SK-N-SH (cell line): Measurements from ENCODE around the gene FN3K. TPM values are rescaled to one million over a fixed set of nuclear protein-coding genes. Genes with fewer than 3 reads are reported as not detected.

ENCODE experiments used
- CTCF ChIA-PET: fragments of 300-600, 350-600 bp; formaldehyde crosslinking; extraction: SDS; loops from one replicate; lab custom pipeline; 2021; lab: Yijun Ruan, JAX
- POLR2A ChIA-PET: fragments of 350-600 bp; sonication (Branson Sonifier 250); formaldehyde crosslinking; extraction: SDS; loops from one replicate; lab custom pipeline; 2020; ENCODE audit warnings: antibody characterized with exemption, inconsistent platforms; lab: Yijun Ruan, JAX
- DNase-seq: peaks from one replicate; pipeline ENCODE4 v3.0.0; 2012
- H2AFZ ChIP-seq: fragments of 200-600 bp; sonication (generic); 2 replicates; pipeline ENCODE4 v1.8.1; 2016; ENCODE audit warnings: antibody characterized with exemption, mild to moderate bottlenecking, low read depth
- H3F3A ChIP-seq: fragments of 200-600 bp; sonication (generic); replicated peaks from 2 replicates; pipeline ENCODE3; 2016; ENCODE audit warnings: antibody characterized with exemption, mild to moderate bottlenecking; ENCODE audit not compliant: insufficient read depth
- H3K27ac ChIP-seq, 2 experiments: fragments of 200-500 bp in 1 of 2; fragments of 200-600 bp in 1 of 2; sonication (Bioruptor generic) in 1 of 2; sonication (generic), shearing (Covaris generic) in 1 of 2; 2 replicates each; pipeline versions ENCODE4 v1.5.1 to v1.6.1; 2014 to 2016; ENCODE audit warnings: low read depth in 2 of 2, inconsistent platforms in 1 of 2, low read length in 1 of 2, mild to moderate bottlenecking in 1 of 2, mixed read lengths in 1 of 2
- H3K27me3 ChIP-seq: fragments of 200-600 bp; sonication (generic), shearing (Covaris generic); 2 replicates; pipeline ENCODE4 v1.6.1; 2016; ENCODE audit warnings: mixed run types; ENCODE audit not compliant: insufficient read depth
- H3K36me3 ChIP-seq, 2 experiments: fragments of 200-500 bp in 1 of 2; fragments of 200-600 bp in 1 of 2; sonication (Bioruptor generic) in 1 of 2; sonication (generic) in 1 of 2; replicated peaks in 1 of 2; 2 replicates each; pipeline versions ENCODE3 to v1.5.1; 2014 to 2016; ENCODE audit warnings: low read length in 1 of 2, mild to moderate bottlenecking in 1 of 2; ENCODE audit not compliant: insufficient read depth in 2 of 2, control insufficient read depth in 1 of 2
- H3K4me1 ChIP-seq, 2 experiments: fragments of 200-500 bp in 1 of 2; fragments of 200-600 bp in 1 of 2; sonication (Bioruptor generic) in 1 of 2; sonication (generic), shearing (Covaris generic) in 1 of 2; 2 replicates each; pipeline versions ENCODE4 v1.5.1 to v1.6.1; 2014 to 2016; ENCODE audit warnings: low read depth in 1 of 2, low read length in 1 of 2, mixed run types in 1 of 2; ENCODE audit not compliant: insufficient read depth in 2 of 2, control insufficient read depth in 1 of 2
- H3K4me2 ChIP-seq: fragments of 200-600 bp; sonication (generic), shearing (Covaris generic); 2 replicates; pipeline ENCODE4 v1.6.1; 2017; ENCODE audit warnings: mixed run types
- H3K4me3 ChIP-seq, 2 experiments: fragments of 200-500 bp in 1 of 2; fragments of 200-600 bp in 1 of 2; sonication (Bioruptor generic) in 1 of 2; sonication (generic), shearing (Covaris generic) in 1 of 2; 2 replicates each; pipeline versions ENCODE4 v1.5.1 to v1.8.1; 2014 to 2016; ENCODE audit warnings: low read depth in 2 of 2, inconsistent platforms in 1 of 2, low read length in 1 of 2, mild to moderate bottlenecking in 1 of 2, mixed read lengths in 1 of 2, moderate library complexity in 1 of 2
- H3K79me2 ChIP-seq: fragments of 200-600 bp; sonication (generic); 2 replicates; pipeline ENCODE4 v1.8.1; 2017; ENCODE audit warnings: mild to moderate bottlenecking; ENCODE audit not compliant: insufficient read depth
- H3K9ac ChIP-seq: fragments of 200-600 bp; sonication (generic); 2 replicates; pipeline ENCODE4 v1.6.1; 2017; ENCODE audit warnings: mixed run types
- H3K9me2 ChIP-seq: fragments of 200-600 bp; sonication (generic); 2 replicates; pipeline ENCODE4 v1.6.1; 2017; ENCODE audit warnings: mixed run types
- H3K9me3 ChIP-seq: fragments of 200-600 bp; sonication (generic); 2 replicates; pipeline ENCODE4 v1.6.1; 2017; ENCODE audit warnings: mixed run types, mild to moderate bottlenecking, moderate library complexity
- H4K20me1 ChIP-seq: fragments of 200-600 bp; sonication (generic); 2 replicates; pipeline ENCODE4 v1.6.1; 2017; ENCODE audit warnings: mild to moderate bottlenecking, mixed run types; ENCODE audit not compliant: insufficient read depth
- CHD2 ChIP-seq: fragments of 150-350 bp; IDR thresholded peaks from 2 replicates; pipeline ENCODE4 v1.6.1; 2018; ENCODE audit warnings: low read length; ENCODE audit not compliant: partially characterized antibody
- ELF1 ChIP-seq: IDR thresholded peaks from 2 replicates; pipeline ENCODE4 v1.4.0; 2012
- EZH2phosphoT487 ChIP-seq: fragments of 200-600 bp; sonication (generic); IDR thresholded peaks from 2 replicates; pipeline ENCODE4 v1.6.1; 2017; ENCODE audit warnings: low read depth, mixed run types, mild to moderate bottlenecking, antibody characterized with exemption, moderate library complexity, borderline replicate concordance
- FOSL2 ChIP-seq: IDR thresholded peaks from 2 replicates; pipeline ENCODE4 v1.4.0; 2012; ENCODE audit warnings: low read depth, mild to moderate bottlenecking, moderate library complexity, borderline replicate concordance
- GABPA ChIP-seq: IDR thresholded peaks from 2 replicates; pipeline ENCODE4 v1.4.0; 2012; ENCODE audit warnings: low read depth, mild to moderate bottlenecking
- JUND ChIP-seq: IDR thresholded peaks from 2 replicates; pipeline ENCODE4 v1.4.0; 2012
- NRF1 ChIP-seq: IDR thresholded peaks from 2 replicates; pipeline ENCODE4 v1.6.1; 2012; ENCODE audit warnings: low read depth, mild to moderate bottlenecking, low read length
- PBX3 ChIP-seq: IDR thresholded peaks from 2 replicates; pipeline ENCODE4; 2012
- RAD21 ChIP-seq: IDR thresholded peaks from 2 replicates; pipeline ENCODE4 v1.6.1; 2012; ENCODE audit warnings: mild to moderate bottlenecking, low read length
- RCOR1 ChIP-seq: fragments of 150-350 bp; IDR thresholded peaks from 2 replicates; pipeline ENCODE4 v1.6.1; 2017; ENCODE audit warnings: antibody characterized with exemption, low read length
- REST ChIP-seq: IDR thresholded peaks from 2 replicates; pipeline ENCODE4 v1.6.1; 2012; ENCODE audit warnings: mild to moderate bottlenecking, low read depth, low read length, moderate library complexity
- RFX5 ChIP-seq: IDR thresholded peaks from 2 replicates; pipeline ENCODE4 v1.6.1; 2012; ENCODE audit warnings: mild to moderate bottlenecking, improper control_type of control experiment, low read length
- SIN3A ChIP-seq: IDR thresholded peaks from 2 replicates; pipeline ENCODE4 v1.6.1; 2012; ENCODE audit warnings: low read depth, mild to moderate bottlenecking, low read length, moderate library complexity, borderline replicate concordance
- SMC3 ChIP-seq: IDR thresholded peaks from 2 replicates; pipeline ENCODE4 v1.6.1; 2012; ENCODE audit warnings: low read depth, low read length, improper control_type of control experiment
- TAF1 ChIP-seq: IDR thresholded peaks from 2 replicates; pipeline ENCODE4 v1.6.1; 2012; ENCODE audit warnings: low read depth, mild to moderate bottlenecking, low read length, moderate library complexity, borderline replicate concordance
- TCF12 ChIP-seq: IDR thresholded peaks from 2 replicates; pipeline ENCODE4 v1.4.0; 2012
- YY1 ChIP-seq: IDR thresholded peaks from 2 replicates; pipeline ENCODE4 v1.4.0; 2012; ENCODE audit warnings: low read depth, mild to moderate bottlenecking
- WGBS: methylation state at CpG from one replicate; pipeline ENCODE4 v1.1.6; 2017; ENCODE audit warnings: low lambda C conversion rate; 5-methylcytosine and 5-hydroxymethylcytosine counted together
- polyA plus RNA-seq, 3 experiments: library from polyadenylated mRNA; depleted of rRNA; stranded (reverse); fragments of >200 nt; gene quantifications; 2 replicates each; pipeline ENCODE4 v1.2.3, GENCODE V29; 2012

Gene FN3K
- polyA plus RNA-seq, 1 of the 3 experiments (the other 2 are of a cell fraction), result 9.9 TPM

GRCh38 chr17:82696916-82697807 is 38.3 kb upstream of the FN3K start:
- H3K4me2 ChIP-seq, result peak overlapping the region; percentile 97
- ChIA-PET CTCF (interaction anchor here (0.9 to 2.3 kb wide), 4 partner anchors 17 to 78 kb away, joined by 3 to 6 read pairs (median 4); no protein-coding TSS in a partner anchor), POLR2A (interaction anchor here (0.5 kb wide), 1 partner anchor 137 kb away, joined by 3 read pairs; no protein-coding TSS in a partner anchor)

More at GRCh38 chr17:82696916-82697807, 38.3 kb upstream of the FN3K start:
- H3F3A ChIP-seq, result no peaks in the 10 kb centered on the region
- no peak for TF ChIP-seq TAF1
- TF ChIP-seq YY1, result no peak
- no peak for TF ChIP-seq REST
- no peak for TF ChIP-seq PBX3
- TF ChIP-seq SIN3A, result no peak
- no peak for TF ChIP-seq NRF1
- TF ChIP-seq ELF1, result no peak
- no peak for TF ChIP-seq RAD21
- no peak for TF ChIP-seq SMC3
- TF ChIP-seq CHD2, result no peak
- no peak for TF ChIP-seq RCOR1
- TF ChIP-seq JUND, result no peak
- TF ChIP-seq GABPA, result no peak
- no peak for TF ChIP-seq RFX5
- TF ChIP-seq TCF12, result no peak
- TF ChIP-seq FOSL2, result no peak
- TF ChIP-seq EZH2phosphoT487, result no peak
- no peaks in the 10 kb centered on the region for H3K9me2 ChIP-seq
- H3K27ac ChIP-seq, result no peak overlapping the region
- no peaks in the 10 kb centered on the region; the same call in 1 of the 2 replicates for H3K9me3 ChIP-seq
- peak overlapping the region; percentile 63 to 68 for H3K4me3 ChIP-seq
- H3K27me3 ChIP-seq, result no peaks in the 10 kb centered on the region
- peaks cover 0 to 14% of the 10 kb centered on the region in 2 experiments; a peak in 1 of 4 replicates for H3K4me1 ChIP-seq
- 53% methylated on average over 48 of the region's 48 CpGs for WGBS
- peak; percentile 76 for DNase-seq
- H4K20me1 ChIP-seq, result no peaks in the 10 kb centered on the region
- H3K79me2 ChIP-seq, result 0 out of 2 replicates have a peak, but pooled peaks cover 4% of the 10 kb centered on the region
- H3K9ac ChIP-seq, result peak overlapping the region; percentile 48; the same call in 1 of the 2 replicates
- peaks cover 0 to 8% of the 10 kb centered on the region in 2 experiments for H3K36me3 ChIP-seq
- peak overlapping the region; percentile 24; the same call in 1 of the 2 replicates for H2AFZ ChIP-seq
